GM06990 (cell line): ENCODE data around the gene CREG2.

Experiments
- DNase-seq: peaks from one replicate; pipeline ENCODE4 v3.0.0-alpha.2; 2011; ENCODE audit not compliant: insufficient read length; ENCODE audit errors: extremely low read depth
- H3K27me3 ChIP-seq: replicated peaks from 2 replicates; pipeline ENCODE4 v1.6.0; 2011; ENCODE audit warnings: low read length; ENCODE audit not compliant: control insufficient read depth, insufficient read depth
- H3K36me3 ChIP-seq: 2 replicates; pipeline ENCODE4 v1.5.1; 2011; ENCODE audit warnings: low read length; ENCODE audit not compliant: control insufficient read depth, insufficient read depth
- H3K4me3 ChIP-seq: replicated peaks from 2 replicates; pipeline ENCODE4 v1.5.1; 2011; ENCODE audit warnings: low read depth, mild to moderate bottlenecking, control low read depth, low read length
- TF ChIP-seq, protein P1 (sequence below): IDR thresholded peaks from 2 replicates; pipeline ENCODE4 v1.5.1; 2011; ENCODE audit warnings: low read length, control low read depth, mild to moderate bottlenecking, inconsistent platforms; ENCODE audit not compliant: insufficient read depth, poor library complexity, severe bottlenecking

CREG2 gene

GRCh38 chr2:101371636-101372035, 15.7 kb downstream of the CREG2 start:
- TF ChIP-seq, protein P1, sequence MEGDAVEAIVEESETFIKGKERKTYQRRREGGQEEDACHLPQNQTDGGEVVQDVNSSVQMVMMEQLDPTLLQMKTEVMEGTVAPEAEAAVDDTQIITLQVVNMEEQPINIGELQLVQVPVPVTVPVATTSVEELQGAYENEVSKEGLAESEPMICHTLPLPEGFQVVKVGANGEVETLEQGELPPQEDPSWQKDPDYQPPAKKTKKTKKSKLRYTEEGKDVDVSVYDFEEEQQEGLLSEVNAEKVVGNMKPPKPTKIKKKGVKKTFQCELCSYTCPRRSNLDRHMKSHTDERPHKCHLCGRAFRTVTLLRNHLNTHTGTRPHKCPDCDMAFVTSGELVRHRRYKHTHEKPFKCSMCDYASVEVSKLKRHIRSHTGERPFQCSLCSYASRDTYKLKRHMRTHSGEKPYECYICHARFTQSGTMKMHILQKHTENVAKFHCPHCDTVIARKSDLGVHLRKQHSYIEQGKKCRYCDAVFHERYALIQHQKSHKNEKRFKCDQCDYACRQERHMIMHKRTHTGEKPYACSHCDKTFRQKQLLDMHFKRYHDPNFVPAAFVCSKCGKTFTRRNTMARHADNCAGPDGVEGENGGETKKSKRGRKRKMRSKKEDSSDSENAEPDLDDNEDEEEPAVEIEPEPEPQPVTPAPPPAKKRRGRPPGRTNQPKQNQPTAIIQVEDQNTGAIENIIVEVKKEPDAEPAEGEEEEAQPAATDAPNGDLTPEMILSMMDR = no peak
- H3K4me3 ChIP-seq = no peak overlapping the region
- no peaks in the 10 kb centered on the region; the same call in 1 of the 2 replicates for H3K27me3 ChIP-seq
- DNase-seq = no peak
- H3K36me3 ChIP-seq = no peaks in the 10 kb centered on the region

GRCh38 chr2:101369100-101369499, 18.2 kb downstream of the CREG2 start:
- H3K36me3 ChIP-seq = no peaks in the 10 kb centered on the region
- DNase-seq = no peak
- no peaks in the 10 kb centered on the region; the same call in 1 of the 2 replicates for H3K27me3 ChIP-seq
- H3K4me3 ChIP-seq = no peak overlapping the region
- TF ChIP-seq, protein P1 = no peak

DNA sequence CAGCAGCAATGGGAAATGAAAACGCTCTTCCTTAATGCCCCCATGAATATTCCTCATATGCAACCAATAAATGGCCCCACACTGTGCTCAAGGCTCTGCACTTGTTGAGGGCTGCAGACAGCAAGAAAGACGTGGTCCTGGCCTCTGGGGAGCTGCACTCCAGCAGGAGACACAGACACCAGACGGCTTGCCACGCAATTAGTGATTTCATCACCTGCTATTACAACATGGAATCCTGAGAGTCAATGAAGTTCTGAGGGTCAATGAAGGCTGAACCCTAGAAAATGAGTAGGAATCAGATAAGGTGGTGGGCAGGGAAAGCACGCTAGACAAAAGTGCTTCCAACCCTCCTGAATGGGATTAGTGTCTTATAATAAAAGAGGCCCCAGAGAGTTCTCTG, 18.9 kb downstream of the CREG2 start:
- H3K4me3 ChIP-seq = no peak overlapping the region
- TF ChIP-seq, protein P1 = no peak
- H3K27me3 ChIP-seq = no peaks in the 10 kb centered on the region; the same call in 1 of the 2 replicates
- no peak for DNase-seq
- H3K36me3 ChIP-seq = no peaks in the 10 kb centered on the region

- Histone ChIP-seq H3K4me3 (no peak overlapping the region), H3K36me3 (no peaks in the 10 kb centered on the region), H3K27me3 (peaks cover 2% of the 10 kb centered on the region)
- TF ChIP-seq, protein P1 = no peak
- no peak for DNase-seq
Measured at GRCh38 chr2:101367508-101367907, 19.8 kb downstream of the CREG2 start.

DNA sequence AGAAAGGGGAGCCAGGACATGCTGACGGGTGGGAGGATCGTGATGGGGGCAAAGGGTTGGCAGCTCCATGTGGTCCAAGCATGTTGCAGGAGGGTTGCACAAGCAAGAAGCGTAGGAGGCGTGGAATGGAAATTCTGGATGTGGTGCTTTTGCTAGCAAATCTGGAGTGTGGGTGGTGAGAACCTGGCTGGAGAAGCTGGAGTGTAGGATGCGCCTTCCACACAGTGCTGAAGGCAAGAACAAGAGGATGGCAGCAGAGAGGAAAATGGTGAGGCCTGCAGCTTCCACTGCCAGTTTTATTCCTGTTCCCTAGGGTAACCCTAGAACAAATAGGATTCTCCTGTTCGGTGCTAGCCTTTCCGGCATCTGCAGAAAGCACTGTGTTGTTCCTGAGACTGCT, 22.4 kb downstream of the CREG2 start:
- H3K4me3 ChIP-seq = no peak overlapping the region
- no peaks in the 10 kb centered on the region for H3K36me3 ChIP-seq
- peaks cover 2% of the 10 kb centered on the region; the same call in 1 of the 2 replicates for H3K27me3 ChIP-seq
- no peak for DNase-seq
- TF ChIP-seq, protein P1 = no peak

DNA sequence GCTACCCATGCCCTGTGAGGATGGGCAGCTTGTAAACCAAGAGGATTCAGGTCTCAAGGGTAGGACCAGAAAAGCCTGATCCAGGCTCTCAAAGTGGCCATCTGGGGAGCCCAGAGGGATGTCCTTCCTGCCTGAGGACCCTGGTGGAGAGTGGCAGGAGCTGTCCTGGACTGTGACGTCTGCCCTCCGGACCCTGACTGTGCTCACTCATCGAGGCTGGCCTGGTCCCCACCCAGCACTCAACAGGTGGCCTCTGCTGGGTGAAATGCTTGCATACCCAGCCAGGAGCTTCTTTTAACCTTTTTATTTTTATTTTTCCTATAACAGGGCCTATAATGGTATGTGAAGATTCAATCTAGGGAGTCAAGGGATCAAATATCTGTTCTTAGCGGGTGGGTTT, 24.5 kb downstream of the CREG2 start:
- no peak for DNase-seq
- no peaks in the 10 kb centered on the region for H3K36me3 ChIP-seq
- no peak overlapping the region for H3K4me3 ChIP-seq
- TF ChIP-seq, protein P1 = no peak
- peaks cover 2% of the 10 kb centered on the region; the same call in 1 of the 2 replicates for H3K27me3 ChIP-seq
